KOPT-K1 (cell line): ENCODE measurements around the gene SNHG17.
"Not testable (repeated sequence)": the region's sequence is repeated elsewhere in the genome, so short reads cannot be mapped to it uniquely, and the experiment has no call there.

Experiments used
- H3K27ac ChIP-seq: fragments of 200-600 bp; sonication (generic); 2 replicates; pipeline ENCODE4 v1.5.1; 2016; ENCODE audit warnings: antibody characterized with exemption, mild to moderate bottlenecking, low read depth, low read length; ENCODE audit not compliant: poor library complexity, severe bottlenecking
- H3K36me3 ChIP-seq: fragments of 200-600 bp; sonication (generic); 2 replicates; pipeline ENCODE4 v1.5.1; 2017; ENCODE audit warnings: antibody characterized with exemption, mild to moderate bottlenecking, low read length, moderate library complexity; ENCODE audit not compliant: insufficient read depth
- H3K9me3 ChIP-seq: fragments of 200-600 bp; sonication (generic); 2 replicates; pipeline ENCODE4 v1.5.1; 2017; ENCODE audit warnings: antibody characterized with exemption, low read length, mild to moderate bottlenecking; ENCODE audit not compliant: insufficient read depth, poor library complexity, severe bottlenecking

Gene SNHG17

DNA sequence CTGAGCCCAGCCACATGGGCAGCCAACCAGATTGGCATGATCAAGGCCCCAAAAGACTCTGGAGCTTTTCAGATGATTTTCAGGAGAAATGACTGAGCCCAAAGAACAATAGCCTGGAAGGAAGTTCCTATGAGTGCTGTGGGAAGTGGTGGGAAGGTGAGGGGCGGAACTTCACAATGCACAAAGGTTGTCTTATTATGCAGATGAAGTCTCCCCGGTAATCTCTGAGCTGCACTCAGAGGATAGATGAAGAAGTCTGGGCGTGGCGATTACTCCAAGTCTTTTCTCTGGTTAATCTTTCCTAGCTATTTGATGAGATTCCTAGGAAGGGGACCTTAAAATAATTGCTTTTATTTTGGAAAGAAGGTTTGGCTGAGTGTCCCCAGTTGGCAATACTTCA, 52.0 kb downstream of the SNHG17 start:
- no peaks in the 10 kb centered on the region for H3K9me3 ChIP-seq
- no peaks in the 10 kb centered on the region for H3K36me3 ChIP-seq
- H3K27ac ChIP-seq, result no peak overlapping the region

DNA sequence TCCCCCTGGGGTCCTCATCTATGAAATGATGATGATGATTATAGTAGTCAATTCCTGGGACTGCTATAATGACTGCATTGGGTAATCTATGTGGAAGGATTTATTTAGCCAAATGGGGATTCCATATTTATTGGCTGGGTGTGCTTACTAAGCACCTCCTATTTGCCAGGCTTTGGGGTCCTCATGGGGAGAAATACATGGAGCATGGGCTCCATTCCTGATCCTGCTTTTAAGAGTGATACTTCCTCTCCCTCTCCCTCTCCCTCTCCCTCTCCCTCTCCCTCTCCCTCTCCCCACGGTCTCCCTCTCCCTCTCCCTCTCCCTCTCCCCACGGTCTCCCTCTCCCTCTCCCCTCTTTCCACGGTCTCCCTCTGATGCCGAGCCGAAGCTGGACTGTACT, 57.3 kb downstream of the SNHG17 start:
- H3K9me3 ChIP-seq, result not testable (repeated sequence)

DNA sequence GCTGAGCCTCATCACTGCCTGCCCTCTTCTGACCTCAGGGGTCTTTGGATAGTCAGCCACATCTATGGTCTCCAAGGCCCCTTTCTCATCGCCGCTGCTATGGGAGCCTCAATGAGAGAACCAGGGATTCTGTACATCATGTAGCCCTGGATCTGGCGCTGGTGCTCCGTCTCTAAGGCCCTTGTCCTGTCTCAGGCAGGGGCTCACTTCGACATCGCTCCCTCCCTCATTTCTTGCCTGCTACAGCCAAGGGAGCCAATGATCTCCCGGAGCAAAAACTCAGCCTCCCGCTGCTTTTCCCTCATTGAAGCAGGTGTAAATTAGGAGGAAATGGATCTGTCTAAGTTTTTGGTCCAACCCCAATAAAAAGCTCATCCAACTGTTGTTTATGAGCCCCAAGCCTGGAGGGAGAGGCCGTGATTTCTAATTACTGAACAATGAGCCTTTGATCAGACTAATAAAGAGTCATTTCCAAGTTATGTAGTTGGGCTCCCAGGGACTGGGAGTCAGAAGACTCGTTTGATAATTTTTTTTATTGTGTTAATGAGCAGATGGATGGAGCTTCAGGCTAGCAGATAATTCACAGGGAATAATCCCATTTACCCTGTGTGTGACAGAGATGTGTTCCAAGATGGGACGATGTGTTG, 58.0 kb downstream of the SNHG17 start:
- no peak overlapping the region for H3K27ac ChIP-seq
- H3K36me3 ChIP-seq, result no peaks in the 10 kb centered on the region
- H3K9me3 ChIP-seq, result no peaks in the 10 kb centered on the region

More for the DNA sequence above, 57.3 kb downstream of the SNHG17 start:
- H3K27ac ChIP-seq, H3K36me3 ChIP-seq: not testable (repeated sequence)

DNA sequence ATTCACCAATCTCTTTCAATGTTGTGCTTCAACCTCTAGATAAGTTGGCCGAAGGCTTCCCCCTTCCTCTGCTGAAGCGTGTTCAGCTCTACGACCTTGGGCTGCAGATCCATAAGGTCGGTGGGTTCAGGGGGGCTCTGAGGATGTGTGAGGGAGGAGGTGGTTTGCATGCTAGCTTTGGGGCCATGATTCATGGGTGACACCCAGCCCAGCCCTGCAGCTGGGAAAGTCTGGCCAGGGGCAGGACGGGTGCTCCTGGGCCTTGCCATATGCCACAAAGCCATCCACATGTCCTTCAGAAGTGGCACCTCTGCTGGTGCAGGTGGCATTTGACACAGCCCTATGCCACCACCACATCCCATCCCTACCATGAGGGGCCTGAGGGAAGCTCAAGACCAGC, 61.2 kb downstream of the SNHG17 start:
- H3K27ac ChIP-seq, result no peak overlapping the region
- no peaks in the 10 kb centered on the region for H3K36me3 ChIP-seq
- H3K9me3 ChIP-seq, result no peaks in the 10 kb centered on the region

GRCh38 chr20:38373231-38373867, 61.8 kb downstream of the SNHG17 start:
- Histone ChIP-seq H3K9me3 (no peaks in the 10 kb centered on the region), H3K36me3 (no peaks in the 10 kb centered on the region), H3K27ac (no peak overlapping the region)

DNA sequence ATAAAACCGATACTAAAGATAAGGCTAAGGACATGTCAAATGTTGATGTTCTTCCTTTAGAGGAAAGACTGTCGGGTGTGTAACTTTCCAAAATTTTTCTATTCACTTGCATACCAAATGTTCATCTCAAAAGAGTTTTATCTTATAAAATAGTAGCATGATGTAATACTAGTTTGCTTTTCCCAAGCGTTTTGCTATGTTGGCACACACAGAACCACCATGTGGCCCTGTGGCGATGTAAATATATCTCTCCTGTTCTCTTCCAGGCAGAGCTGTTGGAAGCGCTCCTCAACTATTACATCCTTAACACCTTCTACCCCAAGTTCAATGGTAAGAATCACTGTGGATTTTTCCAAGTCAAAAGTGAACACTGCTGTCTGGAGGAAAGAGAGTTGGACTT, 62.3 kb downstream of the SNHG17 start:
- no peak overlapping the region for H3K27ac ChIP-seq
- no peaks in the 10 kb centered on the region for H3K36me3 ChIP-seq
- no peaks in the 10 kb centered on the region for H3K9me3 ChIP-seq
